ENCODE data around the gene ACTR1B.
"Not testable (repeated sequence)": the region's sequence is repeated elsewhere in the genome, so short reads cannot be mapped to it uniquely, and the experiment has no call there.

Gene ACTR1B

GRCh38 chr2:97678298-97678697 lies 14.5 kb upstream of the ACTR1B start:
- peaks cover 4% of the 10 kb centered on the region; the same call in 1 of the 2 replicates for H3K9me3 ChIP-seq (ENCODE audit: insufficient read depth, low read depth, low read length)
- H3K36me3 ChIP-seq (ENCODE audit: insufficient read depth, low read depth, low read length) = no peaks in the 10 kb centered on the region
- no peak overlapping the region for H3K27ac ChIP-seq (ENCODE audit: low read length)

DNA sequence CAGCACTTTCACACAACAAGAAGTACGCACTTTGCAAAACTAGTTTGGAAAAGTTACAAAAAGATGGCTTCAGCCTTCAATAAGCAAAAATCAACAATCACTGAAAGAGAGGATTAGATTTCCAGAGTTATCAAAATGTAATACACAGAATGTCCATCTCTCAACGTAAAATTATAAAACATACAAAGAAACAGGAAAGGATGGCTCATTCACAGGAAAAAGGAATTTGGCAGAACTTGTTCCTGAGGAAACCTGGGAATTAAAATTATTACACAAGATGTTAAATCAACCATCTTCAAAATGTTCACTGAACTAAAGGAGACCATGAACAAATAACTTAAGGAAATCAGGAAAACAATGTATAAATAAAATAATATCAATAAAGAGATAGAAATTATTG lies 13.6 kb upstream of the ACTR1B start:
- Histone ChIP-seq H3K27me3 (ENCODE audit: insufficient read depth, low read length) (no peaks in the 10 kb centered on the region), H3K36me3 (ENCODE audit: insufficient read depth, low read depth, low read length) (no peaks in the 10 kb centered on the region), H3K4me3 (ENCODE audit: low read length) (no peak overlapping the region), H3K27ac (ENCODE audit: low read length) (no peak overlapping the region), H3K9me3 (ENCODE audit: insufficient read depth, low read depth, low read length) (peaks cover 4% of the 10 kb centered on the region; the same call in 1 of the 2 replicates), H3K4me1 (ENCODE audit: insufficient read depth, low read length) (0 out of 2 replicates have a peak, but pooled peaks cover 4% of the 10 kb centered on the region), H3K9ac (ENCODE audit: low read depth, low read length) (no peak overlapping the region)

More at GRCh38 chr2:97678298-97678697, 14.5 kb upstream of the ACTR1B start:
- Histone ChIP-seq H3K27me3 (ENCODE audit: insufficient read depth, low read length) (no peaks in the 10 kb centered on the region), H3K4me1 (ENCODE audit: insufficient read depth, low read length) (0 out of 2 replicates have a peak, but pooled peaks cover 4% of the 10 kb centered on the region), H3K9ac (ENCODE audit: low read depth, low read length) (no peak overlapping the region), H3K4me3 (ENCODE audit: low read length) (no peak overlapping the region)

- no peaks in the 10 kb centered on the region for H3K36me3 ChIP-seq (ENCODE audit: insufficient read depth, low read depth, low read length)
- H3K9ac ChIP-seq (ENCODE audit: low read depth, low read length) = no peak overlapping the region
- H3K27me3 ChIP-seq (ENCODE audit: insufficient read depth, low read length) = no peaks in the 10 kb centered on the region
- H3K4me1 ChIP-seq (ENCODE audit: insufficient read depth, low read length) = 0 out of 2 replicates have a peak, but pooled peaks cover 4% of the 10 kb centered on the region
- no peak overlapping the region for H3K4me3 ChIP-seq (ENCODE audit: low read length)
- no peak overlapping the region for H3K27ac ChIP-seq (ENCODE audit: low read length)
- peaks cover 4% of the 10 kb centered on the region; the same call in 1 of the 2 replicates for H3K9me3 ChIP-seq (ENCODE audit: insufficient read depth, low read depth, low read length)
These were observed 12.8 kb upstream of the ACTR1B start for GRCh38 chr2:97676620-97677019.

GRCh38 chr2:97675430-97676113 lies 11.7 kb upstream of the ACTR1B start:
- Histone ChIP-seq H3K4me3 (ENCODE audit: low read length) (no peak overlapping the region), H3K4me1 (ENCODE audit: insufficient read depth, low read length) (0 out of 2 replicates have a peak, but pooled peaks cover 4% of the 10 kb centered on the region), H3K9me3 (ENCODE audit: insufficient read depth, low read depth, low read length) (no peaks in the 10 kb centered on the region), H3K27ac (ENCODE audit: low read length) (no peak overlapping the region), H3K27me3 (ENCODE audit: insufficient read depth, low read length) (no peaks in the 10 kb centered on the region), H3K36me3 (ENCODE audit: insufficient read depth, low read depth, low read length) (no peaks in the 10 kb centered on the region), H3K9ac (ENCODE audit: low read depth, low read length) (no peak overlapping the region)

DNA sequence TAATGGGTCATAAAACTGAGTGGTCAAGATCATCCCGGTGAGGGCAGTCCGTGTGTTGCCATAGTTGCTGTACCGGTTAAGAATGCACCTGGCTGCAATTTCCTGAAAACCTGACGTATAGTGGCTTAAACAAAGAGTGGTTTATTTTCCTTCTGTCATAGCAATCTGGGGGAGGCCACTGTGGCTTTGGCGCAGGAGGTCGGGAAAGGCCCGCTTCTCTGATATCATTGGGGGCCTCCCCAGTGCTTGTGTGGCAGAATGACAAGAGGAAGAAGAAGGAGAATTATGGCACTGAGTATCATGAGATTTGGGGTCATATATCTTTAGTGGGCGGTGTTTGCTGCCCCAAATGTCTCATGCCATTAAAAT lies 10.1 kb upstream of the ACTR1B start:
- Histone ChIP-seq H3K4me3 (ENCODE audit: low read length) (no peak overlapping the region), H3K36me3 (ENCODE audit: insufficient read depth, low read depth, low read length) (no peaks in the 10 kb centered on the region), H3K9me3 (ENCODE audit: insufficient read depth, low read depth, low read length) (no peaks in the 10 kb centered on the region), H3K4me1 (ENCODE audit: insufficient read depth, low read length) (0 out of 2 replicates have a peak, but pooled peaks cover 4% of the 10 kb centered on the region), H3K27ac (ENCODE audit: low read length) (no peak overlapping the region), H3K9ac (ENCODE audit: low read depth, low read length) (no peak overlapping the region), H3K27me3 (ENCODE audit: insufficient read depth, low read length) (no peaks in the 10 kb centered on the region)

- H3K27me3 ChIP-seq (ENCODE audit: insufficient read depth, low read length) = no peaks in the 10 kb centered on the region
- H3K36me3 ChIP-seq (ENCODE audit: insufficient read depth, low read depth, low read length) = no peaks in the 10 kb centered on the region
- 0 out of 2 replicates have a peak, but pooled peaks cover 4% of the 10 kb centered on the region for H3K4me1 ChIP-seq (ENCODE audit: insufficient read depth, low read length)
- no peak overlapping the region for H3K4me3 ChIP-seq (ENCODE audit: low read length)
- no peaks in the 10 kb centered on the region for H3K9me3 ChIP-seq (ENCODE audit: insufficient read depth, low read depth, low read length)
- no peak overlapping the region for H3K9ac ChIP-seq (ENCODE audit: low read depth, low read length)
- no peak overlapping the region for H3K27ac ChIP-seq (ENCODE audit: low read length)
These were observed 9.5 kb upstream of the ACTR1B start for GRCh38 chr2:97673182-97673914.

- not testable (repeated sequence) for H3K27me3 ChIP-seq (ENCODE audit: insufficient read depth, low read length); H3K4me1 ChIP-seq (ENCODE audit: insufficient read depth, low read length); H3K36me3 ChIP-seq (ENCODE audit: insufficient read depth, low read depth, low read length); H3K4me3 ChIP-seq (ENCODE audit: low read length); H3K9me3 ChIP-seq (ENCODE audit: insufficient read depth, low read depth, low read length); H3K9ac ChIP-seq (ENCODE audit: low read depth, low read length); H3K27ac ChIP-seq (ENCODE audit: low read length)
These were observed 8.8 kb upstream of the ACTR1B start for GRCh38 chr2:97672606-97673140.

GRCh38 chr2:97671526-97671925 lies 7.7 kb upstream of the ACTR1B start:
- H3K36me3 ChIP-seq (ENCODE audit: insufficient read depth, low read depth, low read length) = no peaks in the 10 kb centered on the region
- 0 out of 2 replicates have a peak, but pooled peaks cover 4% of the 10 kb centered on the region for H3K4me1 ChIP-seq (ENCODE audit: insufficient read depth, low read length)
- H3K9ac ChIP-seq (ENCODE audit: low read depth, low read length) = no peak overlapping the region
- no peak overlapping the region for H3K4me3 ChIP-seq (ENCODE audit: low read length)
- no peaks in the 10 kb centered on the region for H3K9me3 ChIP-seq (ENCODE audit: insufficient read depth, low read depth, low read length)
- H3K27me3 ChIP-seq (ENCODE audit: insufficient read depth, low read length) = no peaks in the 10 kb centered on the region
- H3K27ac ChIP-seq (ENCODE audit: low read length) = no peak overlapping the region

- Histone ChIP-seq H3K4me3 (ENCODE audit: low read length) (no peak overlapping the region), H3K27me3 (ENCODE audit: insufficient read depth, low read length) (no peaks in the 10 kb centered on the region), H3K36me3 (ENCODE audit: insufficient read depth, low read depth, low read length) (no peaks in the 10 kb centered on the region)
These were observed 6.6 kb upstream of the ACTR1B start for GRCh38 chr2:97670471-97670870.

GRCh38 chr2:97669448-97669847 lies 5.6 kb upstream of the ACTR1B start, which contains the start of gene C2orf92:
TSS of gene C2orf92 (plus strand) at chr2:97669713. CDS start at chr2:97669789, 76 bp downstream.
- H3K27ac ChIP-seq (ENCODE audit: low read length) = no peak within 1 kb of the TSS
- no peaks in the 10 kb centered on the region for H3K27me3 ChIP-seq (ENCODE audit: insufficient read depth, low read length)
- no peaks in the 10 kb centered on the region for H3K36me3 ChIP-seq (ENCODE audit: insufficient read depth, low read depth, low read length)
- H3K4me3 ChIP-seq (ENCODE audit: low read length) = no peak within 1 kb of the TSS
- no peaks in the 10 kb centered on the region for H3K4me1 ChIP-seq (ENCODE audit: insufficient read depth, low read length)
- no peak within 1 kb of the TSS for H3K9ac ChIP-seq (ENCODE audit: low read depth, low read length)
- H3K9me3 ChIP-seq (ENCODE audit: insufficient read depth, low read depth, low read length) = no peaks in the 10 kb centered on the region

More at GRCh38 chr2:97670471-97670870, 6.6 kb upstream of the ACTR1B start:
- Histone ChIP-seq H3K9me3 (ENCODE audit: insufficient read depth, low read depth, low read length) (no peaks in the 10 kb centered on the region), H3K27ac (ENCODE audit: low read length) (no peak overlapping the region), H3K4me1 (ENCODE audit: insufficient read depth, low read length) (0 out of 2 replicates have a peak, but pooled peaks cover under 1% of the 10 kb centered on the region), H3K9ac (ENCODE audit: low read depth, low read length) (no peak overlapping the region)

GRCh38 chr2:97664636-97664970 lies 759 bp upstream of the ACTR1B start:
- no peaks in the 10 kb centered on the region for H3K27me3 ChIP-seq (ENCODE audit: insufficient read depth, low read length)

More at GRCh38 chr2:97664636-97664970, 759 bp upstream of the ACTR1B start:
- Histone ChIP-seq H3K27ac (ENCODE audit: low read length) (peak overlapping the region; percentile 3), H3K4me3 (ENCODE audit: low read length) (peak overlapping the region; percentile 81), H3K9me3 (ENCODE audit: insufficient read depth, low read depth, low read length) (no peaks in the 10 kb centered on the region), H3K9ac (ENCODE audit: low read depth, low read length) (peak overlapping the region; percentile 96), H3K36me3 (ENCODE audit: insufficient read depth, low read depth, low read length) (peaks cover 5% of the 10 kb centered on the region; the same call in 1 of the 2 replicates), H3K4me1 (ENCODE audit: insufficient read depth, low read length) (peaks cover 9% of the 10 kb centered on the region; the same call in 1 of the 2 replicates)
